ENCODE data around the gene C9orf78. TPM values are rescaled to one million over a fixed set of nuclear protein-coding genes. Genes with fewer than 3 reads are reported as not detected.

C9orf78 gene
- total RNA-seq, 1 donor, result 32.4 TPM

- TF ChIP-seq, protein P1, sequence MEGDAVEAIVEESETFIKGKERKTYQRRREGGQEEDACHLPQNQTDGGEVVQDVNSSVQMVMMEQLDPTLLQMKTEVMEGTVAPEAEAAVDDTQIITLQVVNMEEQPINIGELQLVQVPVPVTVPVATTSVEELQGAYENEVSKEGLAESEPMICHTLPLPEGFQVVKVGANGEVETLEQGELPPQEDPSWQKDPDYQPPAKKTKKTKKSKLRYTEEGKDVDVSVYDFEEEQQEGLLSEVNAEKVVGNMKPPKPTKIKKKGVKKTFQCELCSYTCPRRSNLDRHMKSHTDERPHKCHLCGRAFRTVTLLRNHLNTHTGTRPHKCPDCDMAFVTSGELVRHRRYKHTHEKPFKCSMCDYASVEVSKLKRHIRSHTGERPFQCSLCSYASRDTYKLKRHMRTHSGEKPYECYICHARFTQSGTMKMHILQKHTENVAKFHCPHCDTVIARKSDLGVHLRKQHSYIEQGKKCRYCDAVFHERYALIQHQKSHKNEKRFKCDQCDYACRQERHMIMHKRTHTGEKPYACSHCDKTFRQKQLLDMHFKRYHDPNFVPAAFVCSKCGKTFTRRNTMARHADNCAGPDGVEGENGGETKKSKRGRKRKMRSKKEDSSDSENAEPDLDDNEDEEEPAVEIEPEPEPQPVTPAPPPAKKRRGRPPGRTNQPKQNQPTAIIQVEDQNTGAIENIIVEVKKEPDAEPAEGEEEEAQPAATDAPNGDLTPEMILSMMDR (IDR thresholded peaks at IDR 0.05; ENCODE audit: insufficient read depth, low read depth, low read length), result no peak
- no peak for DNase-seq (ENCODE audit: low read depth)
- no peak overlapping the region for H3K4me3 ChIP-seq (ENCODE audit: low read depth, low read length)
Observed at GRCh38 chr9:129832982-129833381, 2.1 kb downstream of the C9orf78 start.

DNA sequence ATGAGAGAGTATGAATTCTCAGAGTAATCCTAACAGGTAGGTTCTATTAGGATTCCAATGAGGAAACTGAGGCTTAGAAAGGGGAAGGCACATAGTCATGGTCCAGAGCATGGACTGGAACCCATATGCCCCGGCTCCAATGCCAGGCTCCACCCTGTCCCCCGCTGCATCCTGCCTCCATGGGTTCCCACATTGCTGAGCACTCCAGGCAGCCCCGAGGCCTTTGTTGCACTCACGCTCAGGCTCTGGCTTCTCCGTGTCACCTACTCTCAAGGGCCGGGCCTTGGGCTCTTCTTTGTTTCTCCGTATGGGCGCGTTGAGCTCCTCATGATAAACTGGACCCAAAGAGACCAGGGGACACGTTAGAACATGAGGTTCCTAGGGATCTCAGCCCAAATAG is 6.1 kb downstream of the C9orf78 start:
- no peak for DNase-seq (ENCODE audit: low read depth)
- H3K4me3 ChIP-seq (ENCODE audit: low read depth, low read length), result no peak overlapping the region
- TF ChIP-seq, protein P1 (IDR thresholded peaks at IDR 0.05; ENCODE audit: insufficient read depth, low read depth, low read length), result no peak

GRCh38 chr9:129828051-129828450 is 7.0 kb downstream of the C9orf78 start:
- TF ChIP-seq, protein P1 (IDR thresholded peaks at IDR 0.05; ENCODE audit: insufficient read depth, low read depth, low read length), result no peak
- no peak for DNase-seq (ENCODE audit: low read depth)
- no peak overlapping the region for H3K4me3 ChIP-seq (ENCODE audit: low read depth, low read length)

DNA sequence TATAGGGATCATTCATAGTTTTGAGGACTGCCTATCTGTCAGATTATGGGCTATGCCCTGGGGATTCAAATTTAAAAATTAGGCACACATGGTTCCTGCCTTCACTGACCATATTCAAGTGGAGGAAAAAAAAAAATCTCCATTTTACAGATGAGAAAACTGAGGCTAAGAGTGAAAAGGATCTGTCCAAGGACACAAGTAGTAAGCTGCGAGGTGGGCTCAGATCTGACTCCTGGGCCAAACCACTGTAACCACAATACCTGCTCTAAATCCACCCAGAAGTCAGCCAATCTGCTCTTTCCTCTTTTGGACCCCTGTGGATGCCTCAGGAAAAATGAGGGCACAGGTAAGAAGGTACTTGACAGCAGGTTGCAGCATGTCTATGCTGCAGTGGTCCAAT is 8.3 kb downstream of the C9orf78 start:
- H3K4me3 ChIP-seq (ENCODE audit: low read depth, low read length), result no peak overlapping the region
- TF ChIP-seq, protein P1 (IDR thresholded peaks at IDR 0.05; ENCODE audit: insufficient read depth, low read depth, low read length), result no peak
- no peak for DNase-seq (ENCODE audit: low read depth)

DNA sequence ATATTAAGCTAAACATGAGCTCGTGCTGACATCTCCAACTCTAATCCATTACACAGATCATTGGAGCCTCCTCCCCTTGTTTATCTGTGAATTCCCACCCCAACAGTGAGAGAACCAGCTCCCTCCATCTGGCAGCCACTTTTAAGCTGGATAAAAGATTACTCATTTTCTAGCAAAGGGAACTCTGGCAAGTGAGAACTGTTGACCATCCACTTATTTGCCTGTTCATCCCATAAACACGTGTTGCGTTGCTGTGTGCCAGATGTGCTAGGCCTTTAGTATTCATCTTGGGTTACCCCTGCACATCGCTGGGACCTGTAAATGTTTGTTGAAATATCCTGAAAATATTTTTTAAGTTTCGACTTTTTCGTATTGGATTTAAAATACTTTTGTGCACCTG is 8.7 kb downstream of the C9orf78 start:
- TF ChIP-seq, protein P1 (IDR thresholded peaks at IDR 0.05; ENCODE audit: insufficient read depth, low read depth, low read length), result no peak
- no peak for DNase-seq (ENCODE audit: low read depth)
- H3K4me3 ChIP-seq (ENCODE audit: low read depth, low read length), result no peak overlapping the region

DNA sequence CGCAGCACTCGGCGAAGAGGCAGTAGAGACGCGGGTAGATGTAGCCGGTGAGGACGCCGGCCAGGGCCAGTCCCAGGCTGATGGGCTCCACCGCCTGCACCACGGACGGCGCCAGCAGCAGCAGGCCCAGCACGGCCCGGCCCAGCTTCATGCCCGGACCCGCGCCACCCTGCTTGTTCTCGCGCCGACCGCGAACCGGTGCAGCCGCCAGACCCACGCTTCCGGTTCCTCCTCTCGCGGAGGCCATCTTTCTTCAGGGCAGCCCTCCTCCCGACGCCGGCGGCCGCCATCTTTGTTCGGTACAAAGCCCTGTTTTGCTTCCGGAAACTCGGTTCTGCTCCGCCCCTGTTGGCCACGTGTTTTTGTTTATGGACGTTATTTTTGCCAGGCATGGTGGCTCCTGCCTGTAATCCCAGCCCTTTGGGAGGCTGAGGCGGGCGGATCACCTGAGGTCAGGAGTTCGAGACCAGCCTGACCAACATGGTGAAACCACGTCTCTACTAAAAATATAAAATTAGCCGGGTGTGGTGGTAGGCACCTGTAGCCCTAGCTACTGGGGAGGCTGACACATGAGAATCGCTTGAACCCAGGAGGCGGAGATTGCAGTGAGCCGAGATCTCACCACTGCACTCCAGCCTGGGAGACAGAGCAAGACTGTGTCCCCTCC is 11.0 kb downstream of the C9orf78 start, which contains the start of gene TOR1A:
TOR1A (minus strand) TSS at position 202 of the 667 bp plus-strand sequence; CDS start at position 151, 51 bp downstream.
- TF ChIP-seq, protein P1 (IDR thresholded peaks at IDR 0.05; ENCODE audit: insufficient read depth, low read depth, low read length), result no peak
- H3K4me3 ChIP-seq (ENCODE audit: low read depth, low read length), result peak within 1 kb of the TSS; percentile 81
- peak; percentile 96 for DNase-seq (ENCODE audit: low read depth)

DNA sequence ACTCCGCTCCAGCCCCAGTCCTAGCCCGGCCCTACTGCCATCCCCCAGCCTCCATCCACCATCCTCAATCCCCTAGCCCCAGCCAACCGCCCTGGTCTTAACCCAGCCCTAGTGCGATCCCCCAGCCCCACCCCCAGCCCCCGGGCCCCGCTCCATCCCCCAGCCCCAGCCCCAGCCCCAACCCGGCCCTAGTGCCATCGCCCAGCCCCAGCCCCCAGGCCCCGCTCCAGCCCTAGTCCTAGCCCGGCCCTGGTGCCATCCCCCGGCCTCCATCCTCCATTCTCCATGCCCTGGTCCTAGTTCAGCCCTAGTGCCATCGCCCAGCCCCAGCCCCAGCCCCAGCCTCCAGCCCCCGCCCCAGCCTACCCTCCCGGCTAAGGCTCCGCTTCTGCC is 11.5 kb downstream of the C9orf78 start:
- peak overlapping the region; percentile 81 for H3K4me3 ChIP-seq (ENCODE audit: low read depth, low read length)
- DNase-seq (ENCODE audit: low read depth), result no peak
- TF ChIP-seq, protein P1 (IDR thresholded peaks at IDR 0.05; ENCODE audit: insufficient read depth, low read depth, low read length), result no peak
